Uterus (tissue), 4 donors: ENCODE data around the gene PXMP4. TPM values are rescaled to one million over a fixed set of nuclear protein-coding genes. Genes with fewer than 3 reads are reported as not detected.

Experiments
- DNase-seq, 2 donors: peaks; one replicate each; pipeline ENCODE4 v3.0.0-alpha.2; 2019 to 2020
- H3K27ac ChIP-seq, 2 donors: fragments of 200-600 bp; sonication (generic); 1 replicate in 1 of 2; 2 replicates in 1 of 2; pipeline ENCODE4 v1.5.1; 2016 to 2018
- H3K27me3 ChIP-seq, 2 donors: fragments of 200-600 bp; sonication (generic); one replicate each; pipeline ENCODE4 v1.5.1; 2018 to 2019; ENCODE audit warnings: control low read depth in 1 of 2
- H3K36me3 ChIP-seq, 2 donors: fragments of 200-600 bp; sonication (generic); one replicate each; pipeline ENCODE4 v1.5.1; 2019; ENCODE audit warnings: control low read depth in 1 of 2
- H3K4me1 ChIP-seq, 2 donors: fragments of 200-600 bp; sonication (generic); one replicate each; pipeline ENCODE4 v1.5.1; 2018 to 2019; ENCODE audit warnings: control low read depth in 1 of 2
- H3K4me3 ChIP-seq, 2 donors: fragments of 200-600 bp; sonication (generic); 1 replicate in 1 of 2; 2 replicates in 1 of 2; pipeline ENCODE4 v1.5.1; 2018 to 2019; ENCODE audit warnings: mild to moderate bottlenecking in 1 of 2
- H3K9me3 ChIP-seq, 2 donors: fragments of 200-600 bp; sonication (generic); one replicate each; pipeline ENCODE4 v1.5.1; 2019; ENCODE audit warnings: control low read depth in 1 of 2
- CTCF ChIP-seq, 4 experiments: fragments of 200-600 bp in 2 of 4; fragments of 450-650 bp in 2 of 4; sonication (generic) in 2 of 4; IDR thresholded peaks; one replicate each; pipeline ENCODE4 v1.5.1; 2016 to 2019; ENCODE audit warnings: antibody characterized with exemption in 4 of 4, mild to moderate bottlenecking in 2 of 4, moderate library complexity in 1 of 4
- POLR2A ChIP-seq, 2 donors: fragments of 450-650 bp; IDR thresholded peaks; one replicate each; pipeline ENCODE4 v1.6.1; 2016; ENCODE audit warnings: antibody characterized with exemption in 2 of 2, mild to moderate bottlenecking in 1 of 2, moderate library complexity in 1 of 2
- intact Hi-C: fragments of 100-400 bp; cut with DNase I; formaldehyde crosslinking; loops from one replicate; pipeline ENCODE4 v1.15.1; 2023; ENCODE audit warnings: low total_unique reads
- total RNA-seq, 4 donors: library from RNA; depleted of rRNA in 3 of 4; stranded (reverse); fragments of >200 nt in 3 of 4; gene quantifications; one replicate each; pipeline versions ENCODE4 v1.1.0 to v1.2.4, GENCODE V29; 2014 to 2023
- donor health status: DM: yes; HTN: yes; CAD: no.

The PXMP4 gene
- total RNA-seq, 4 donors from 2014 or later, result 1.8 to 13.8 (median 10.7) TPM

GRCh38 chr20:33753763-33754162 lies 33.7 kb upstream of the PXMP4 start:
- Histone ChIP-seq H3K4me1 (no peaks in the 10 kb centered on the region), H3K9me3 (peaks cover 0 to 7% of the 10 kb centered on the region in 2 donors), H3K27ac (no peak overlapping the region), H3K27me3 (no peaks in the 10 kb centered on the region), H3K36me3 (no peaks in the 10 kb centered on the region), H3K4me3 (no peak overlapping the region)
- no peak for DNase-seq
- intact Hi-C loops, result no loop called here
- TF ChIP-seq CTCF (IDR thresholded peaks at IDR 0.05) (no peak), POLR2A (IDR thresholded peaks at IDR 0.05) (no peak)

GRCh38 chr20:33753143-33753542 lies 33.0 kb upstream of the PXMP4 start:
- DNase-seq, result no peak
- no peaks in the 10 kb centered on the region for H3K4me1 ChIP-seq
- no peak for TF ChIP-seq CTCF (IDR thresholded peaks at IDR 0.05)
- TF ChIP-seq POLR2A (IDR thresholded peaks at IDR 0.05), result no peak
- H3K27ac ChIP-seq, result no peak overlapping the region
- no peaks in the 10 kb centered on the region for H3K36me3 ChIP-seq
- no peaks in the 10 kb centered on the region for H3K27me3 ChIP-seq
- H3K9me3 ChIP-seq, result peaks cover 0 to 7% of the 10 kb centered on the region in 2 donors
- intact Hi-C loops, result no loop called here
- H3K4me3 ChIP-seq, result no peak overlapping the region

- no peak overlapping the region for H3K4me3 ChIP-seq
- no peaks in the 10 kb centered on the region for H3K36me3 ChIP-seq
- no peak overlapping the region for H3K27ac ChIP-seq
- intact Hi-C loops, result no loop called here
- no peaks in the 10 kb centered on the region for H3K9me3 ChIP-seq
- no peak for DNase-seq
- no peaks in the 10 kb centered on the region for H3K27me3 ChIP-seq
- H3K4me1 ChIP-seq, result no peaks in the 10 kb centered on the region
- TF ChIP-seq POLR2A (IDR thresholded peaks at IDR 0.05) (no peak), CTCF (IDR thresholded peaks at IDR 0.05) (no peak)
These were observed 31.7 kb upstream of the PXMP4 start for GRCh38 chr20:33751775-33752174.

- intact Hi-C loops, result no loop called here
- no peak for DNase-seq
- H3K27ac ChIP-seq, result no peak overlapping the region
- H3K9me3 ChIP-seq, result no peaks in the 10 kb centered on the region
- H3K27me3 ChIP-seq, result no peaks in the 10 kb centered on the region
- TF ChIP-seq POLR2A (IDR thresholded peaks at IDR 0.05), result no peak
- TF ChIP-seq CTCF (IDR thresholded peaks at IDR 0.05), result no peak
- no peaks in the 10 kb centered on the region for H3K36me3 ChIP-seq
- no peak overlapping the region for H3K4me3 ChIP-seq
- no peaks in the 10 kb centered on the region for H3K4me1 ChIP-seq
These were observed 26.4 kb upstream of the PXMP4 start for GRCh38 chr20:33746325-33746998.

GRCh38 chr20:33744773-33745385 lies 24.8 kb upstream of the PXMP4 start:
- no peak for DNase-seq
- no peaks in the 10 kb centered on the region for H3K36me3 ChIP-seq
- no peaks in the 10 kb centered on the region for H3K9me3 ChIP-seq
- H3K4me3 ChIP-seq, result no peak overlapping the region
- H3K27ac ChIP-seq, result no peak overlapping the region
- intact Hi-C loops, result no loop called here
- no peaks in the 10 kb centered on the region for H3K27me3 ChIP-seq
- no peak for TF ChIP-seq CTCF (IDR thresholded peaks at IDR 0.05)
- no peak for TF ChIP-seq POLR2A (IDR thresholded peaks at IDR 0.05)
- H3K4me1 ChIP-seq, result no peaks in the 10 kb centered on the region
